CD8-positive, alpha-beta memory T cell (primary cell): Measurements from ENCODE around the gene PDGFRA. TPM values are rescaled to one million over a fixed set of nuclear protein-coding genes. Genes with fewer than 3 reads are reported as not detected.
A peak's percentile ranks its signal among the peaks of the same experiment; 100 is the strongest.

Experiments used
- CTCF ChIA-PET: fragments of 350-600 bp; sonication (Branson Sonifier 250); formaldehyde crosslinking; loops from one replicate; lab custom pipeline; 2021; ENCODE audit warnings: antibody characterized with exemption; lab: Charles Lee
- POLR2A ChIA-PET: fragments of 350-600 bp; sonication (Branson Sonifier 250); formaldehyde crosslinking; loops from one replicate; lab custom pipeline; 2021; ENCODE audit warnings: antibody characterized with exemption; lab: Charles Lee
- DNase-seq, 5 donors: peaks; one replicate each; pipeline versions ENCODE4 v3.0.0 to v3.0.0-alpha.2; 2020 to 2022; ENCODE audit warnings: mixed read lengths in 1 of 5
- H3K27ac ChIP-seq: one replicate; pipeline ENCODE4 v1.7.0; 2013; ENCODE audit warnings: low read depth, mild to moderate bottlenecking, low read length, moderate library complexity
- H3K27me3 ChIP-seq: 2 replicates; pipeline ENCODE4 v1.7.0; 2013; ENCODE audit warnings: low read length, mild to moderate bottlenecking; ENCODE audit not compliant: insufficient read depth, poor library complexity, severe bottlenecking
- H3K36me3 ChIP-seq: 2 replicates; pipeline ENCODE4 v1.7.0; 2013; ENCODE audit warnings: mild to moderate bottlenecking, low read length, moderate library complexity; ENCODE audit not compliant: insufficient read depth
- H3K4me1 ChIP-seq: 2 replicates; pipeline ENCODE4 v1.7.0; 2013; ENCODE audit warnings: mild to moderate bottlenecking, low read length, moderate library complexity; ENCODE audit not compliant: insufficient read depth
- H3K4me3 ChIP-seq: 2 replicates; pipeline ENCODE4 v1.7.0; 2013; ENCODE audit warnings: mild to moderate bottlenecking, low read length
- H3K9me3 ChIP-seq: 2 replicates; pipeline ENCODE4 v1.7.0; 2013; ENCODE audit warnings: mild to moderate bottlenecking, low read length
- H3K27ac Mint-ChIP-seq, 8 donors: one replicate each; pipeline ENCODE4 v1.8.0; 2020 to 2021; ENCODE audit warnings: mixed read lengths in 8 of 8, mild to moderate bottlenecking in 6 of 8, inconsistent platforms in 3 of 8, moderate library complexity in 3 of 8
- H3K27me3 Mint-ChIP-seq, 2 donors: one replicate each; pipeline ENCODE4 v1.8.0; 2020 to 2021; ENCODE audit warnings: mixed read lengths in 2 of 2, mild to moderate bottlenecking in 1 of 2, moderate library complexity in 1 of 2
- H3K36me3 Mint-ChIP-seq, 3 donors: one replicate each; pipeline ENCODE4 v1.8.0; 2020 to 2021; ENCODE audit warnings: mixed read lengths in 3 of 3, inconsistent platforms in 1 of 3, mild to moderate bottlenecking in 1 of 3
- H3K4me1 Mint-ChIP-seq, 3 donors: one replicate each; pipeline ENCODE4 v1.8.0; 2020 to 2021; ENCODE audit warnings: mixed read lengths in 3 of 3, inconsistent platforms in 1 of 3, mild to moderate bottlenecking in 1 of 3
- H3K4me3 Mint-ChIP-seq, 7 donors: one replicate each; pipeline ENCODE4 v1.8.0; 2020 to 2021; ENCODE audit warnings: mixed read lengths in 7 of 7, mild to moderate bottlenecking in 6 of 7, moderate library complexity in 4 of 7, inconsistent platforms in 2 of 7
- H3K9me3 Mint-ChIP-seq, 5 donors: one replicate each; pipeline ENCODE4 v1.8.0; 2020 to 2022; ENCODE audit warnings: mixed read lengths in 5 of 5, mild to moderate bottlenecking in 3 of 5, moderate library complexity in 2 of 5, inconsistent platforms in 1 of 5
- polyA plus RNA-seq: library from polyadenylated mRNA; unstranded; fragments of 300-500 nt; fragmentation: Illumina TruSeq; gene quantifications from one replicate; pipeline ENCODE4 v1.2.3, GENCODE V29; 2021
- total RNA-seq, 2 experiments: library from RNA; stranded (reverse); gene quantifications; one replicate each; pipeline ENCODE4 v1.2.3, GENCODE V29; 2021

Gene PDGFRA
- total and polyA plus RNA-seq, 3 experiments from 2014 or later: not detected

- ChIA-PET CTCF (no interaction called here), POLR2A (no interaction called here)
- no peaks in the 10 kb centered on the region for H3K36me3 ChIP-seq
- H3K4me3 ChIP-seq: no peak overlapping the region
- no peaks in the 10 kb centered on the region for H3K27me3 ChIP-seq
- Mint-ChIP-seq H3K27ac (no peak overlapping the region), H3K36me3 (no peaks in the 10 kb centered on the region), H3K4me3 (no peak overlapping the region), H3K27me3 (peaks cover 0 to 4% of the 10 kb centered on the region in 2 donors), H3K9me3 (peaks cover under 1 to 2% (median under 1%) of the 10 kb centered on the region in 5 donors), H3K4me1 (no peaks in the 10 kb centered on the region)
- no peaks in the 10 kb centered on the region for H3K4me1 ChIP-seq
- no peak overlapping the region for H3K27ac ChIP-seq
- DNase-seq: no peak
- no peaks in the 10 kb centered on the region for H3K9me3 ChIP-seq
These were observed 60.2 kb downstream of the PDGFRA start for GRCh38 chr4:54289316-54289715.

DNA sequence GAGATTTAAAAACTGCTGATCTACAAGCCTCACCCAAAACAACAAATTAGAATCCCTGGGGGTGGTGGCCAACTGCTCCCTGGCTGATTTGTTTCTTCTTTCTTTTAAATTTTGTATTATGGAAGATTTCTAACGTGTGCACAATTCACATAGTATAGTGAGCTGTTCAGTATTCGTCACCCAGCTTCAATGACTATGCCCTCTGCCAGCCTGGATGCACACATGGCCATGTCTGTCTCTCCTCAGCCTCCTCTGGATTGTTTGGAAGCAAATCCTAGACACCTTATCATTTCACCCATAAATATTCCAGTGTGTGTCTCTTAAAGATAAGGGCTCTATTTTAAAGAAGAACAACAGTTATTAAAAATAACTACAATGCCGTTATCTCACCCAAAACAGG is 61.9 kb downstream of the PDGFRA start:
- Mint-ChIP-seq H3K4me3 (no peak overlapping the region), H3K9me3 (peaks cover 0 to 2% (median 0%) of the 10 kb centered on the region in 5 donors), H3K36me3 (no peaks in the 10 kb centered on the region), H3K27ac (no peak overlapping the region), H3K27me3 (peaks cover 0 to 3% of the 10 kb centered on the region in 2 donors), H3K4me1 (no peaks in the 10 kb centered on the region)
- CTCF ChIA-PET: no interaction called here
- Histone ChIP-seq H3K4me1 (no peaks in the 10 kb centered on the region), H3K27me3 (no peaks in the 10 kb centered on the region), H3K36me3 (no peaks in the 10 kb centered on the region), H3K9me3 (no peaks in the 10 kb centered on the region), H3K27ac (no peak overlapping the region), H3K4me3 (no peak overlapping the region)
- POLR2A ChIA-PET: no interaction called here
- DNase-seq: no peak

- H3K36me3 ChIP-seq: no peaks in the 10 kb centered on the region
- no peaks in the 10 kb centered on the region for H3K4me1 ChIP-seq
- H3K27me3 Mint-ChIP-seq: peaks cover 0 to 5% of the 10 kb centered on the region in 2 donors
- H3K36me3 Mint-ChIP-seq: no peaks in the 10 kb centered on the region
- no peak for DNase-seq
- no peaks in the 10 kb centered on the region for H3K27me3 ChIP-seq
- H3K27ac ChIP-seq: no peak overlapping the region
- POLR2A ChIA-PET: no interaction called here
- H3K4me3 Mint-ChIP-seq: no peak overlapping the region
- H3K4me3 ChIP-seq: no peak overlapping the region
- peaks cover 0 to 4% (median 2%) of the 10 kb centered on the region in 5 donors for H3K9me3 Mint-ChIP-seq
- CTCF ChIA-PET: no interaction called here
- no peaks in the 10 kb centered on the region for H3K9me3 ChIP-seq
- no peak overlapping the region for H3K27ac Mint-ChIP-seq
- H3K4me1 Mint-ChIP-seq: no peaks in the 10 kb centered on the region
These were observed 67.6 kb downstream of the PDGFRA start for GRCh38 chr4:54296548-54297203.

GRCh38 chr4:54308110-54308509 is 79.0 kb downstream of the PDGFRA start:
- no peaks in the 10 kb centered on the region for H3K4me1 Mint-ChIP-seq
- no peaks in the 10 kb centered on the region for H3K36me3 ChIP-seq
- DNase-seq: no peak
- no peaks in the 10 kb centered on the region for H3K9me3 ChIP-seq
- H3K27me3 ChIP-seq: no peaks in the 10 kb centered on the region
- H3K27ac ChIP-seq: no peak overlapping the region
- H3K27ac Mint-ChIP-seq: no peak overlapping the region
- CTCF ChIA-PET: no interaction called here
- POLR2A ChIA-PET: no interaction called here
- no peaks in the 10 kb centered on the region for H3K36me3 Mint-ChIP-seq
- H3K9me3 Mint-ChIP-seq: peaks cover 2 to 14% (median 11%) of the 10 kb centered on the region in 5 donors
- H3K4me1 ChIP-seq: no peaks in the 10 kb centered on the region
- peaks cover 0 to 8% of the 10 kb centered on the region in 2 donors for H3K27me3 Mint-ChIP-seq
- no peak overlapping the region for H3K4me3 ChIP-seq
- no peak overlapping the region for H3K4me3 Mint-ChIP-seq

DNA sequence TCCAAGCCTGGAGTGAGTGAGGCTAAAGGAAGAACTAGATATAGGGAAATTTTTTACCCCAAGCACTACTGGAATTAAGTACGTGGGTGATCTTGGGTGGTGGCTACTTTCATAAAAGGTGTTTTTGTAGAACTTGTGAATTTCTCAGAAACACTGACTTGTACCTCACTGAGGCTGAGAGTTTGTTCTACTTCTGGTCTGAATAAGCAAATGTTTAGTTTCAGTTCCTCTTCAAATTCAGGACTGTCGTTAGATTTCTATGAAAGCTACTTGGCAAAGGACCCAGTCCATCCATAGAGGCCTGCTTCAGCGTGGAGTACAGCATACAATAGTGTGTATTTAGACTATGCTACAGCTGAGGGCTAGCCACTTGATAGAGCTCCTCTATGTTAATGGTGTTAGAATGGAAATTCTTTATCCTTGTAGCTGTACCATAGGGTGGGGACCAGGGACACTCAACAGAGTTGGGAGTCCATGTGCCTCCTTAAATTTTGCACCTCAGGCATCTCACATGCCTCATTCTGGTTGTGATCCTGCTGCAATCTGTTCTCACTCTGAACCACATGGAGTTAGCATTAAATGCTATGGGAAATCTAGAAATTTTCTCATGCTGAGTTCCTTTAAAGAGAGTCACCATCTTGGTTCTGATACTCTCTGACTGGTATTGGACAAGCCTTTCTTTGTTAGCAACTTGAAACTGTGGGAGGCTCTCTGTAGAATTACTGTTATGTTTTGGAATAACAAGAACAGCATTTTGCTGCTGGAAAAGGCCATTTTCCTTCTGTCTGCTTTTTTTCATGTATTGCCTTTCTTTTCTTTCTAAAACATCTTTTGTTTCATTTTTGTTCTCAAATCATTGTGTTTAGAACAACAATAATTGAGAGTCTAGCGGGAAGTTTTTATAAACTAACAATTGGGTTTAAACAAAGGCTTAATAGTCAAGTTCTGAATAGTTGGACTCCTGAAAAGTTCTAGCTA is 86.8 kb downstream of the PDGFRA start:
- Histone ChIP-seq H3K9me3 (no peaks in the 10 kb centered on the region), H3K27ac (no peak overlapping the region), H3K36me3 (no peaks in the 10 kb centered on the region), H3K4me1 (no peaks in the 10 kb centered on the region), H3K27me3 (no peaks in the 10 kb centered on the region), H3K4me3 (no peak overlapping the region)
- no peak overlapping the region for H3K4me3 Mint-ChIP-seq
- H3K9me3 Mint-ChIP-seq: no peaks in the 10 kb centered on the region
- H3K27ac Mint-ChIP-seq: no peak overlapping the region
- ChIA-PET CTCF (no interaction called here), POLR2A (no interaction called here)
- H3K36me3 Mint-ChIP-seq: no peaks in the 10 kb centered on the region
- no peaks in the 10 kb centered on the region for H3K4me1 Mint-ChIP-seq
- peaks cover 0 to 3% of the 10 kb centered on the region in 2 donors for H3K27me3 Mint-ChIP-seq
- DNase-seq: no peak

- H3K4me1 ChIP-seq: no peaks in the 10 kb centered on the region
- no peak overlapping the region for H3K4me3 Mint-ChIP-seq
- no peaks in the 10 kb centered on the region for H3K27me3 Mint-ChIP-seq
- no peaks in the 10 kb centered on the region for H3K27me3 ChIP-seq
- CTCF ChIA-PET: interaction anchor here (1.2 to 1.4 kb wide), 2 partner anchors 12 to 14 kb away, joined by 3 to 4 read pairs; no protein-coding TSS in a partner anchor
- H3K36me3 Mint-ChIP-seq: no peaks in the 10 kb centered on the region
- no peak overlapping the region for H3K4me3 ChIP-seq
- no peaks in the 10 kb centered on the region for H3K9me3 ChIP-seq
- POLR2A ChIA-PET: no interaction called here
- DNase-seq: no peak
- no peaks in the 10 kb centered on the region for H3K9me3 Mint-ChIP-seq
- no peaks in the 10 kb centered on the region for H3K4me1 Mint-ChIP-seq
- peak overlapping the region in 1 of 8 donors; percentile 51 for H3K27ac Mint-ChIP-seq
- no peaks in the 10 kb centered on the region for H3K36me3 ChIP-seq
- H3K27ac ChIP-seq: no peak overlapping the region
These were observed 88.6 kb downstream of the PDGFRA start for GRCh38 chr4:54317690-54318089.

- Mint-ChIP-seq H3K36me3 (no peaks in the 10 kb centered on the region), H3K9me3 (no peaks in the 10 kb centered on the region), H3K4me1 (no peaks in the 10 kb centered on the region), H3K27me3 (no peaks in the 10 kb centered on the region), H3K4me3 (no peak overlapping the region), H3K27ac (no peak overlapping the region)
- no peak overlapping the region for H3K4me3 ChIP-seq
- ChIA-PET CTCF (interaction anchor here (1.2 kb wide), 1 partner anchor 12 kb away, joined by 3 read pairs; no protein-coding TSS in a partner anchor), POLR2A (no interaction called here)
- no peaks in the 10 kb centered on the region for H3K9me3 ChIP-seq
- no peaks in the 10 kb centered on the region for H3K27me3 ChIP-seq
- DNase-seq: no peak
- H3K4me1 ChIP-seq: no peaks in the 10 kb centered on the region
- H3K27ac ChIP-seq: no peak overlapping the region
- no peaks in the 10 kb centered on the region for H3K36me3 ChIP-seq
These were observed 89.8 kb downstream of the PDGFRA start for GRCh38 chr4:54318904-54319303.
